ENCODE measurements around the gene PRKCA.
A peak's percentile ranks its signal among the peaks of the same experiment; 100 is the strongest.
"Not testable (repeated sequence)": the region's sequence is repeated elsewhere in the genome, so short reads cannot be mapped to it uniquely, and the experiment has no call there.

Gene PRKCA

DNA sequence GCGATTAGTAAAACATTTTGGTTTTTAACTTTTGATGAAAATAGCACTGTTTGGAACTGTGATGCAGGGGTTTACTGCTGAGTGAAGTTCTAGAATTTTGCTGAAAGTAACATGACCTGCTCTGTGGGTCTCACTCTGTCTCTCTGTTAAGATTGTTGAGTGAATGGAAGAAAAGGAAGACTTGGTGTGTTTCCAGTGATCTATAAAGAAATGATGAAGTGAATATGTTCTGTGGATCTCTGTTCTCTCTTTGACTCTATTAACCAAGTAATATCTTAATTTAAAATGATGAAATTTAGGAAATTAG lies 148.4 kb downstream of the PRKCA start:
- no peak overlapping the region for H3K4me3 ChIP-seq (ENCODE audit: low read depth, low read length)
- no peak for DNase-seq (ENCODE audit: low read depth)
- TF ChIP-seq, protein P1, sequence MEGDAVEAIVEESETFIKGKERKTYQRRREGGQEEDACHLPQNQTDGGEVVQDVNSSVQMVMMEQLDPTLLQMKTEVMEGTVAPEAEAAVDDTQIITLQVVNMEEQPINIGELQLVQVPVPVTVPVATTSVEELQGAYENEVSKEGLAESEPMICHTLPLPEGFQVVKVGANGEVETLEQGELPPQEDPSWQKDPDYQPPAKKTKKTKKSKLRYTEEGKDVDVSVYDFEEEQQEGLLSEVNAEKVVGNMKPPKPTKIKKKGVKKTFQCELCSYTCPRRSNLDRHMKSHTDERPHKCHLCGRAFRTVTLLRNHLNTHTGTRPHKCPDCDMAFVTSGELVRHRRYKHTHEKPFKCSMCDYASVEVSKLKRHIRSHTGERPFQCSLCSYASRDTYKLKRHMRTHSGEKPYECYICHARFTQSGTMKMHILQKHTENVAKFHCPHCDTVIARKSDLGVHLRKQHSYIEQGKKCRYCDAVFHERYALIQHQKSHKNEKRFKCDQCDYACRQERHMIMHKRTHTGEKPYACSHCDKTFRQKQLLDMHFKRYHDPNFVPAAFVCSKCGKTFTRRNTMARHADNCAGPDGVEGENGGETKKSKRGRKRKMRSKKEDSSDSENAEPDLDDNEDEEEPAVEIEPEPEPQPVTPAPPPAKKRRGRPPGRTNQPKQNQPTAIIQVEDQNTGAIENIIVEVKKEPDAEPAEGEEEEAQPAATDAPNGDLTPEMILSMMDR (IDR thresholded peaks at IDR 0.05; ENCODE audit: low read depth, low read length, missing control alignments): no peak

DNA sequence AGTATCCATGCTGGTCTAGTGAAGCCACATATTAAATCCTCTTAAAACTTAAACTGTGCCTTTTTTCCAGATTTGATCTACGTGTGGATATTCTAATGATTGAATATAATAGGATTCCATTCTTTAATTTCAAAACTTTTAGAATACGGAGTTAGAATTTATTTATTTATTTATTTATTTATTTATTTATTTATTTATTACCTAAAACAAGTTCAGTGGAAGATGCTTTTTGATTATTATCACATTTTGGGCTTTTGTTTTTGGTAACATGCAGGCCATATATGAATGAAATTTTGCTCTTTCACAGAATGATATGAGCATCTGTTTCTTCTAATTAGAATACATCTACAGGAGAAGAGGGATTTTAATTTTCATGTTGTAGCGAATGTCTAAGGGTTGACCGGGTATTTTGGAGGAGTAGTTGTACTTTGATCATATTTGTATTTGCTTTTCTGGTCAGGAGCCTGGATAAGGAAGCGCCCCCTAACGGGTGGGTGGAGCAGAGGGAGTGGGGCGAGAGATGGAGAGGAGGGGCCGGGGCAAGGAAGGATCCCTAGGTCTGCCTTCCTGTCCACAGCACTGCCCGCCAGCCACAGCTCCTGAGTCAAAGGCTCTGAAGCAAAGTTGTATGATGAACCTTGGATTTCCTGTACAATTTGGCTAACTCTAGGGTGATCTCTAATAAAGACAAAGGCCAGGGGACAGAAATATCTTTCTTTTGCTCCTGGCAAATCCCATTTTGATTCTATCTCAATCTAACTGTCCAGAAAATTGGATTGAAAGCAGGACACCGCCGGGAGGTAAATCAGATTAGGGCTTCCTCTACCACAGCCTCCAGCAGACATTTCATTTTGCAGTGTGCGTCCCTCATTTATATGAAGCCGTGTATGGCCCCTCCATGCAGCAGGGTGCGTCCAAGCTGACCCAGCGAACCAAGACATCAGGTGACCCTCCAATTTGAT lies 149.1 kb downstream of the PRKCA start:
- TF ChIP-seq, protein P1 (IDR thresholded peaks at IDR 0.05; ENCODE audit: low read depth, low read length, missing control alignments): peak; percentile 10
- no peak overlapping the region for H3K4me3 ChIP-seq (ENCODE audit: low read depth, low read length)
- DNase-seq (ENCODE audit: low read depth): no peak

DNA sequence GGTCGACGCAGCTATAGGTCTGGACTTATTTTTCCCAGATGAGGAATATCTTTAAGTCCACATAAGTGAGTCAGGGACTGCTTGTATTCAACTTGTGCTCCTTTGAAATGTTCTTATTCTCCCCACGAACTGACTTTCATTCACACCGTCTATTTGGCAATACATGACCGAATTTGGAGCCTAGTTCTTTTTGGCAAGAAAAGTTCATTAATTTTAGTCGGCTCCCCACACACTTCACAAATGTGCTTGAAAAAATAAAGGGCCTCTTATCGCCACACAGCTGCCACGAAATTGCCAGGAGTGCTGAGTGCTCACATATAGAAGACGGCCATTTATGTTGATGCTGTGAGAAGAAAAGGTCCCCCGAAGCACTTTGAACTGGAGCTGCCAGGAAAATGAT lies 152.6 kb downstream of the PRKCA start:
- H3K4me3 ChIP-seq (ENCODE audit: low read depth, low read length): no peak overlapping the region
- TF ChIP-seq, protein P1 (IDR thresholded peaks at IDR 0.05; ENCODE audit: low read depth, low read length, missing control alignments): no peak
- DNase-seq (ENCODE audit: low read depth): no peak

DNA sequence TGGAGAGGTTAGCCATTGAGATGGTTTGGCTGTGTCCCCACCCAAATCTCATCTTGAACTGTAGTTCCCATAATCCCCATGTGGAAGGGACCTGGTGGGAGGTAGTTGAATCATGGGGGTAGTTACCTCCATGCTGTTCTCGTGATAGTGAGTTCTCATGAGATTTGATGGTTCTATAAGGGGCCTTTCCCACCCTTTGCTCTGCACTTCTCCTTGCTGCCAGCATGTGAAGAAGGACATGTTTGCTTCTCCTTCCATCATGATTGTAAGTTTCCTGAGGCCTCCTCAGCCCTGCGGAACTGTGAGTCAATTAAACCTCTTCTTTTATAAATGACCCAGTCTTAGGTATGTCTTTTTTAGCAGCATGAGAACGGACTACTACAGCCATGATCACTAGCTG lies 155.1 kb downstream of the PRKCA start:
- H3K4me3 ChIP-seq (ENCODE audit: low read depth, low read length): not testable (repeated sequence)

DNA sequence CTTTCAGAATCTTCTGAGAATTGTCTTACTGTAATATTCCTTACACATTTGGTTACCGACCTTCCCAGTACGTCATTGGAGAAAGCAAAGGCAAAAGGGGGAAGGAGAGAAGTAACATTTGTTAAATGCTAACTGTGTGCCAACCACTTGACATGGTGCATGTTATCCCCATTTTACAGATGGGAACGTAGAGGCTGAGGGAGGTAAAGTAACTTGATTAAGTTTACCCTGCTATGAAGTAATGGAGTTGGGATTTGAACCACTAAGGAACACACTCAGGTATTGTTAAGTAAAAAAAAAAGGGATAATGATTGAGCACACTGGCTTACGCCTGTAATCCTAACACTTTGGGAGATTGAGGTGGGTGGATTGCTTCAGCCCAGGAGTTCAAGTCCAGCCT lies 156.4 kb downstream of the PRKCA start:
- DNase-seq (ENCODE audit: low read depth): no peak
- no peak overlapping the region for H3K4me3 ChIP-seq (ENCODE audit: low read depth, low read length)
- TF ChIP-seq, protein P1 (IDR thresholded peaks at IDR 0.05; ENCODE audit: low read depth, low read length, missing control alignments): no peak

More for the DNA sequence above, 155.1 kb downstream of the PRKCA start:
- DNase-seq (ENCODE audit: low read depth): not testable (repeated sequence)

DNA sequence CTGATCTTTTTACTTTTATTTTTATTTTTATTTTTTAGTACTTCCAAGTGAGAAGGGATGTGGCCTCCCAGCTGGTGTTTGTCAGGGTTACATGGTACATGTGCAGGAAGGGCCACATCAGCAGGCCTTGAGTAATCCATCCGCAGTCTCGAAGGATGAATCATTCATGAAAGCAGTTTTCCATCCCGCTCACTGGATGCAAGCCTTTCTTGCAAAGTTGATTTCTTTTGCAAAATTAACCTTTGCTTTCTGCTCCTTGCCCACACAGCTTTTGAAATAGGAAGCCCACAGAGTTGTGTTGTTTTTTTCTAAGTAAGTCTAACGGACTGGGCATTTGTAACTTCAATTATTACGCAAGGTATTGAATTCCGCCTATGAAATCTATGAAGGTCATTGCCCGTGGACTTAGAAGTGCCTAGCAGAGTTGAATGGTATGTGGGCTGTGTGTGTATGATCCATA lies 157.4 kb downstream of the PRKCA start:
- H3K4me3 ChIP-seq (ENCODE audit: low read depth, low read length): no peak overlapping the region
- TF ChIP-seq, protein P1 (IDR thresholded peaks at IDR 0.05; ENCODE audit: low read depth, low read length, missing control alignments): no peak
- DNase-seq (ENCODE audit: low read depth): no peak

DNA sequence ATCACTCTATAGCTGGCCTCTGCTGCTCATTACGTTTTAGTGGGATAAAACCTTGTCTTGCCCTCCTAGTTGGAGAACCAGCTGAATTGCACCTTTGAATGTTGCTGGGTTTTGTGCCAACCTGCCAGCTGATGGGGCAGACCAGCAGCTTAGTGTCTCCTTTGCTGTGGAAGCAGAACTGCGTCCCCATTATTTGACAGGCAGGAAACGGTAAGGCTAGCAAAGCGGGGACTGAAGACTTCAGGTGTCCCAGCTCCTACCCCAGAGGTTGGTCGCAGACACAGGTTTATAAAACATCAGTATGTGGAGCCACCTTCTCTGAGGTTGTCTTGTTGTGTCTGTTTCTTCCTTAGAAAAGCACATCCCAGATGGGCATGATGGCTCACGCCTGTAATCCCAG lies 158.1 kb downstream of the PRKCA start:
- TF ChIP-seq, protein P1 (IDR thresholded peaks at IDR 0.05; ENCODE audit: low read depth, low read length, missing control alignments): no peak
- no peak overlapping the region for H3K4me3 ChIP-seq (ENCODE audit: low read depth, low read length)
- no peak for DNase-seq (ENCODE audit: low read depth)

Measured in GM12864 (cell line).